HEK293 (cell line): Measurements from ENCODE around the gene MAN2A2.

Experiments
- FEZF1 ChIP-seq: fragments of 450-650 bp; formaldehyde crosslinking; IDR thresholded peaks from 2 replicates; pipeline ENCODE4 v1.5.1; 2016; ENCODE audit warnings: missing biosample characterization, missing genetic modification characterization
- GLIS2 ChIP-seq: fragments of 450-650 bp; formaldehyde crosslinking; IDR thresholded peaks from 2 replicates; pipeline ENCODE4 v1.5.1; 2016; ENCODE audit warnings: missing biosample characterization, missing genetic modification characterization
- KLF1 ChIP-seq: fragments of 450-650 bp; formaldehyde crosslinking; IDR thresholded peaks from 2 replicates; pipeline ENCODE4 v1.5.1; 2016; ENCODE audit warnings: missing biosample characterization, missing genetic modification characterization
- KLF8 ChIP-seq: fragments of 450-650 bp; formaldehyde crosslinking; IDR thresholded peaks from 2 replicates; pipeline ENCODE4 v1.5.1; 2016; ENCODE audit warnings: missing biosample characterization, missing genetic modification characterization
- PBX3 ChIP-seq: sonication (generic); formaldehyde crosslinking; IDR thresholded peaks from 2 replicates; pipeline ENCODE4 v1.8.1; 2022; ENCODE audit warnings: mild to moderate bottlenecking, moderate library complexity, missing genetic modification reagents
- SALL2 ChIP-seq: fragments of 450-650 bp; formaldehyde crosslinking; IDR thresholded peaks from 2 replicates; pipeline ENCODE4 v1.5.0; 2017; ENCODE audit warnings: missing biosample characterization, mild to moderate bottlenecking, missing genetic modification characterization, borderline replicate concordance
- SETDB1 ChIP-seq: IDR thresholded peaks from one replicate; pipeline ENCODE4 v1.6.1; 2017; ENCODE audit warnings: mild to moderate bottlenecking, low read length, moderate library complexity, mixed read lengths; ENCODE audit not compliant: insufficient read length
- SP2 ChIP-seq: fragments of 450-650 bp; formaldehyde crosslinking; IDR thresholded peaks from 2 replicates; pipeline ENCODE4 v1.5.1; 2016; ENCODE audit warnings: missing biosample characterization, missing genetic modification characterization
- ZBTB20 ChIP-seq: fragments of 450-650 bp; formaldehyde crosslinking; IDR thresholded peaks from 2 replicates; pipeline ENCODE4 v1.5.1; 2016; ENCODE audit warnings: missing biosample characterization, missing genetic modification characterization
- ZBTB21 ChIP-seq: fragments of 450-650 bp; formaldehyde crosslinking; IDR thresholded peaks from 2 replicates; pipeline ENCODE4 v1.5.1; 2017; ENCODE audit warnings: missing biosample characterization, missing genetic modification characterization
- ZBTB26 ChIP-seq: fragments of 450-650 bp; formaldehyde crosslinking; optimal IDR thresholded peaks from 2 replicates; pipeline ENCODE3; 2016; ENCODE audit warnings: missing biosample characterization, mild to moderate bottlenecking, missing genetic modification characterization
- ZBTB49 ChIP-seq: fragments of 450-650 bp; formaldehyde crosslinking; IDR thresholded peaks from 2 replicates; pipeline ENCODE4 v1.5.1; 2016; ENCODE audit warnings: missing biosample characterization, missing genetic modification characterization, low read depth
- ZBTB6 ChIP-seq: fragments of 450-650 bp; formaldehyde crosslinking; IDR thresholded peaks from 2 replicates; pipeline ENCODE4 v1.5.1; 2017; ENCODE audit warnings: missing biosample characterization, missing genetic modification characterization
- ZBTB8A ChIP-seq: fragments of 450-650 bp; formaldehyde crosslinking; IDR thresholded peaks from 2 replicates; pipeline ENCODE4 v1.5.1; 2016; ENCODE audit warnings: missing biosample characterization, missing genetic modification characterization
- ZFHX2 ChIP-seq: fragments of 450-650 bp; formaldehyde crosslinking; conservative IDR thresholded peaks from 2 replicates; pipeline ENCODE4 v1.5.1; 2016; ENCODE audit warnings: missing biosample characterization, missing genetic modification characterization
- ZNF114 ChIP-seq: fragments of 450-650 bp; formaldehyde crosslinking; IDR thresholded peaks from 2 replicates; pipeline ENCODE4 v1.5.0; 2017; ENCODE audit warnings: missing biosample characterization, missing genetic modification characterization
- ZNF140 ChIP-seq: fragments of 450-650 bp; formaldehyde crosslinking; IDR thresholded peaks from 2 replicates; pipeline ENCODE4 v1.5.1; 2016; ENCODE audit warnings: missing biosample characterization, missing genetic modification characterization
- ZNF148 ChIP-seq: fragments of 450-650 bp; formaldehyde crosslinking; IDR thresholded peaks from 2 replicates; pipeline ENCODE4 v1.5.0; 2017; ENCODE audit warnings: missing biosample characterization, missing genetic modification characterization, borderline replicate concordance
- ZNF174 ChIP-seq: fragments of 450-650 bp; formaldehyde crosslinking; IDR thresholded peaks from 2 replicates; pipeline ENCODE4 v1.5.0; 2017; ENCODE audit warnings: missing biosample characterization, mild to moderate bottlenecking, missing genetic modification characterization
- ZNF184 ChIP-seq: fragments of 450-650 bp; IDR thresholded peaks from 2 replicates; pipeline ENCODE4 v1.5.1; 2018; ENCODE audit warnings: missing biosample characterization, mild to moderate bottlenecking, missing genetic modification characterization
- ZNF211 ChIP-seq: fragments of 450-650 bp; formaldehyde crosslinking; IDR thresholded peaks from 2 replicates; pipeline ENCODE4 v1.5.1; 2016; ENCODE audit warnings: low read depth, missing biosample characterization, missing genetic modification characterization
- ZNF221 ChIP-seq: fragments of 450-650 bp; formaldehyde crosslinking; IDR thresholded peaks from 2 replicates; pipeline ENCODE4 v1.5.1; 2017; ENCODE audit warnings: missing biosample characterization, missing genetic modification characterization, borderline replicate concordance
- ZNF302 ChIP-seq: fragments of 450-650 bp; formaldehyde crosslinking; IDR thresholded peaks from 2 replicates; pipeline ENCODE4 v1.5.1; 2016; ENCODE audit warnings: missing biosample characterization, missing genetic modification characterization, low read depth
- ZNF311 ChIP-seq: fragments of 450-650 bp; formaldehyde crosslinking; IDR thresholded peaks from 2 replicates; pipeline ENCODE4 v1.5.1; 2017; ENCODE audit warnings: missing biosample characterization, missing genetic modification characterization, borderline replicate concordance
- ZNF341 ChIP-seq: fragments of 450-650 bp; formaldehyde crosslinking; IDR thresholded peaks from 2 replicates; pipeline ENCODE4; 2016; ENCODE audit warnings: low read depth, missing biosample characterization, missing genetic modification characterization
- ZNF37A ChIP-seq: fragments of 450-650 bp; IDR thresholded peaks from 2 replicates; pipeline ENCODE4 v1.5.1; 2018; ENCODE audit warnings: missing biosample characterization, missing genetic modification characterization
- ZNF433 ChIP-seq: fragments of 450-650 bp; formaldehyde crosslinking; IDR thresholded peaks from 2 replicates; pipeline ENCODE4 v1.5.1; 2016; ENCODE audit warnings: missing biosample characterization, missing genetic modification characterization, low read depth
- ZNF473 ChIP-seq: fragments of 450-650 bp; formaldehyde crosslinking; IDR thresholded peaks from 2 replicates; pipeline ENCODE4 v1.5.1; 2017; ENCODE audit warnings: missing biosample characterization, missing genetic modification characterization
- ZNF529 ChIP-seq: fragments of 450-650 bp; formaldehyde crosslinking; IDR thresholded peaks from 2 replicates; pipeline ENCODE4 v1.5.1; 2017; ENCODE audit warnings: missing genetic modification characterization, missing biosample characterization; ENCODE audit not compliant: insufficient replicate concordance
- ZNF580 ChIP-seq: fragments of 450-650 bp; formaldehyde crosslinking; IDR thresholded peaks from 2 replicates; pipeline ENCODE4 v1.5.1; 2016; ENCODE audit warnings: missing biosample characterization, missing genetic modification characterization
- ZNF677 ChIP-seq: fragments of 450-650 bp; IDR thresholded peaks from 2 replicates; pipeline ENCODE4 v1.5.0; 2018; ENCODE audit warnings: missing biosample characterization, mild to moderate bottlenecking, missing genetic modification characterization, moderate library complexity
- ZNF791 ChIP-seq: fragments of 450-650 bp; formaldehyde crosslinking; IDR thresholded peaks from 2 replicates; pipeline ENCODE4 v1.5.1; 2016; ENCODE audit warnings: missing biosample characterization, missing genetic modification characterization
- ZXDB ChIP-seq: fragments of 450-650 bp; formaldehyde crosslinking; IDR thresholded peaks from 2 replicates; pipeline ENCODE4 v1.5.1; 2016; ENCODE audit warnings: missing biosample characterization, missing genetic modification characterization

MAN2A2 gene

GRCh38 chr15:90934949-90935751 lies 32.0 kb downstream of the MAN2A2 start, which contains the start of gene UNC45A (continued):
- TF ChIP-seq ZBTB26 (tag by site-specific recombination) (peak; percentile 90), SETDB1 (no peak), ZNF221 (tag by site-specific recombination) (no peak), ZNF174 (tag by site-specific recombination) (no peak), ZBTB49 (tag by site-specific recombination) (no peak), KLF1 (peak; percentile 81), ZNF529 (tag by site-specific recombination) (no peak), ZNF677 (no peak), ZNF37A (tag by site-specific recombination) (no peak), ZNF140 (tag by site-specific recombination) (no peak), ZBTB20 (tag by site-specific recombination) (peak; percentile 97), ZNF433 (no peak), SALL2 (tag by site-specific recombination) (no peak), ZBTB8A (tag by site-specific recombination) (peak; percentile 89), KLF8 (tag by site-specific recombination) (peak; percentile 88), ZXDB (tag by site-specific recombination) (peak; percentile 86), ZNF341 (tag by site-specific recombination) (peak; percentile 81), ZNF473 (no peak), SP2 (tag by site-specific recombination) (peak; percentile 95), ZNF211 (tag by site-specific recombination) (no peak), ZNF791 (tag by site-specific recombination) (no peak), ZFHX2 (tag by site-specific recombination) (peak; percentile 60), ZNF311 (no peak), ZNF148 (no peak), GLIS2 (tag by site-specific recombination) (peak; percentile 87), ZBTB21 (tag by site-specific recombination) (no peak), ZNF580 (tag by site-specific recombination) (no peak), ZNF184 (no peak), ZBTB6 (tag by site-specific recombination) (no peak; the same call in 1 of the 2 replicates), ZNF302 (tag by site-specific recombination) (no peak), ZNF114 (no peak), FEZF1 (no peak), PBX3 (CRISPR knock-in tag) (peak; percentile 40; the same call in 1 of the 2 replicates)
